Astrocyte (in vitro differentiated cells and primary cell): Measurements from ENCODE around the gene THRSP. TPM values are rescaled to one million over a fixed set of nuclear protein-coding genes. Genes with fewer than 3 reads are reported as not detected.

Source experiments
- DNase-seq: peaks from one replicate; pipeline ENCODE4 v3.0.0-alpha.2; 2010; ENCODE audit warnings: low read depth
- FAIRE-seq: peaks from 2 replicates; lab custom pipeline; 2011; peaks lifted over from hg19 to GRCh38; lab: Jason Lieb, UNC
- H2AFZ ChIP-seq: 2 replicates; pipeline ENCODE4 v1.6.0; 2012; ENCODE audit warnings: low read depth, low read length, inconsistent platforms
- H3K27ac ChIP-seq: 2 replicates; pipeline ENCODE4 v1.5.1; 2011; ENCODE audit warnings: low read depth, low read length, inconsistent platforms
- H3K27me3 ChIP-seq: 2 replicates; pipeline ENCODE4 v1.6.0; 2011; ENCODE audit warnings: low read length, inconsistent platforms; ENCODE audit not compliant: insufficient read depth
- H3K36me3 ChIP-seq: 2 replicates; pipeline ENCODE4 v1.5.1; 2011; ENCODE audit warnings: low read length, inconsistent platforms; ENCODE audit not compliant: insufficient read depth
- H3K4me1 ChIP-seq: 2 replicates; pipeline ENCODE4 v1.5.1; 2011; ENCODE audit warnings: low read length, inconsistent platforms; ENCODE audit not compliant: insufficient read depth
- H3K4me2 ChIP-seq: 2 replicates; pipeline ENCODE4 v1.6.0; 2012; ENCODE audit warnings: low read length, inconsistent platforms
- H3K4me3 ChIP-seq: 2 replicates; pipeline ENCODE4 v1.5.1; 2011; ENCODE audit warnings: low read depth, mild to moderate bottlenecking, low read length, inconsistent platforms; ENCODE audit not compliant: insufficient read depth
- H3K79me2 ChIP-seq: 2 replicates; pipeline ENCODE4 v1.6.0; 2012; ENCODE audit warnings: mild to moderate bottlenecking, low read length, inconsistent platforms; ENCODE audit not compliant: insufficient read depth
- H3K9ac ChIP-seq: 2 replicates; pipeline ENCODE4 v1.6.0; 2012; ENCODE audit warnings: mild to moderate bottlenecking, low read length, inconsistent platforms
- H3K9me3 ChIP-seq: 2 replicates; pipeline ENCODE4 v1.5.1; 2012; ENCODE audit warnings: low read depth, mild to moderate bottlenecking, low read length, inconsistent platforms; ENCODE audit not compliant: insufficient read depth
- H4K20me1 ChIP-seq: 2 replicates; pipeline ENCODE4 v1.6.0; 2012; ENCODE audit warnings: low read length, inconsistent platforms; ENCODE audit not compliant: insufficient read depth
- H3K27ac Mint-ChIP-seq: one replicate; pipeline ENCODE4 v1.8.0; 2021; ENCODE audit warnings: mild to moderate bottlenecking, mixed read lengths; ENCODE audit not compliant: unreplicated experiment
- H3K27me3 Mint-ChIP-seq: one replicate; pipeline ENCODE4 v1.8.0; 2021; ENCODE audit warnings: low read depth, mixed read lengths; ENCODE audit not compliant: unreplicated experiment
- H3K36me3 Mint-ChIP-seq: one replicate; pipeline ENCODE4 v1.8.0; 2021; ENCODE audit warnings: low read depth, mixed read lengths; ENCODE audit not compliant: unreplicated experiment
- H3K4me1 Mint-ChIP-seq: one replicate; pipeline ENCODE4 v1.8.0; 2021; ENCODE audit warnings: low read depth, mixed read lengths; ENCODE audit not compliant: unreplicated experiment
- H3K4me3 Mint-ChIP-seq: one replicate; pipeline ENCODE4 v1.8.0; 2021; ENCODE audit warnings: mild to moderate bottlenecking, moderate library complexity, mixed read lengths; ENCODE audit not compliant: unreplicated experiment
- H3K9me3 Mint-ChIP-seq: one replicate; pipeline ENCODE4 v1.8.0; 2021; ENCODE audit warnings: mild to moderate bottlenecking, mixed read lengths; ENCODE audit not compliant: unreplicated experiment
- EZH2 ChIP-seq: IDR thresholded peaks from 2 replicates; pipeline ENCODE4 v1.6.1; 2012; ENCODE audit warnings: mild to moderate bottlenecking, low read length, inconsistent platforms; ENCODE audit not compliant: insufficient read depth
- total RNA-seq: library from RNA; stranded (reverse); gene quantifications from 2 replicates; pipeline ENCODE4 v1.2.1, GENCODE V29; 2021
- TF ChIP-seq, protein P1 (sequence below): IDR thresholded peaks from 2 replicates; pipeline ENCODE4 v1.5.1; 2011; ENCODE audit warnings: low read depth, mild to moderate bottlenecking, inconsistent platforms, low read length, moderate library complexity; ENCODE audit not compliant: insufficient read depth

THRSP gene
- total RNA-seq, 1 donor from 2014 or later: not detected

- peaks cover 42% of the 10 kb centered on the region for H4K20me1 ChIP-seq
- FAIRE-seq (no peak), DNase-seq (peak; percentile 75)
- Mint-ChIP-seq H3K4me3 (peak within 1 kb of the TSS; percentile 95), H3K27me3 (no peaks in the 10 kb centered on the region), H3K4me1 (peaks cover 19% of the 10 kb centered on the region), H3K36me3 (no peaks in the 10 kb centered on the region), H3K27ac (peak within 1 kb of the TSS; percentile 87), H3K9me3 (no peaks in the 10 kb centered on the region)
- H3K4me1 ChIP-seq: peaks cover 31% of the 10 kb centered on the region
- no peaks in the 10 kb centered on the region for H3K36me3 ChIP-seq
- no peaks in the 10 kb centered on the region for H3K27me3 ChIP-seq
- no peaks in the 10 kb centered on the region for H3K9me3 ChIP-seq
- peak within 1 kb of the TSS; percentile 95 for H3K9ac ChIP-seq
- H3K4me2 ChIP-seq: peak within 1 kb of the TSS; percentile 94
- no peak for TF ChIP-seq EZH2
- TF ChIP-seq, protein P1, sequence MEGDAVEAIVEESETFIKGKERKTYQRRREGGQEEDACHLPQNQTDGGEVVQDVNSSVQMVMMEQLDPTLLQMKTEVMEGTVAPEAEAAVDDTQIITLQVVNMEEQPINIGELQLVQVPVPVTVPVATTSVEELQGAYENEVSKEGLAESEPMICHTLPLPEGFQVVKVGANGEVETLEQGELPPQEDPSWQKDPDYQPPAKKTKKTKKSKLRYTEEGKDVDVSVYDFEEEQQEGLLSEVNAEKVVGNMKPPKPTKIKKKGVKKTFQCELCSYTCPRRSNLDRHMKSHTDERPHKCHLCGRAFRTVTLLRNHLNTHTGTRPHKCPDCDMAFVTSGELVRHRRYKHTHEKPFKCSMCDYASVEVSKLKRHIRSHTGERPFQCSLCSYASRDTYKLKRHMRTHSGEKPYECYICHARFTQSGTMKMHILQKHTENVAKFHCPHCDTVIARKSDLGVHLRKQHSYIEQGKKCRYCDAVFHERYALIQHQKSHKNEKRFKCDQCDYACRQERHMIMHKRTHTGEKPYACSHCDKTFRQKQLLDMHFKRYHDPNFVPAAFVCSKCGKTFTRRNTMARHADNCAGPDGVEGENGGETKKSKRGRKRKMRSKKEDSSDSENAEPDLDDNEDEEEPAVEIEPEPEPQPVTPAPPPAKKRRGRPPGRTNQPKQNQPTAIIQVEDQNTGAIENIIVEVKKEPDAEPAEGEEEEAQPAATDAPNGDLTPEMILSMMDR: no peak
- peak within 1 kb of the TSS; percentile 89 for H3K4me3 ChIP-seq
- H2AFZ ChIP-seq: peak within 1 kb of the TSS; percentile 82
- H3K79me2 ChIP-seq: peaks cover 56% of the 10 kb centered on the region
- peak within 1 kb of the TSS; percentile 92 for H3K27ac ChIP-seq
Observed at GRCh38 chr11:78079232-78080083, 15.8 kb downstream of the THRSP start, which contains the start of gene NDUFC2. Gene NDUFC2, minus strand, starts transcription at chr11:78079862. Its CDS starts 118 bp downstream, at chr11:78079744.

DNA sequence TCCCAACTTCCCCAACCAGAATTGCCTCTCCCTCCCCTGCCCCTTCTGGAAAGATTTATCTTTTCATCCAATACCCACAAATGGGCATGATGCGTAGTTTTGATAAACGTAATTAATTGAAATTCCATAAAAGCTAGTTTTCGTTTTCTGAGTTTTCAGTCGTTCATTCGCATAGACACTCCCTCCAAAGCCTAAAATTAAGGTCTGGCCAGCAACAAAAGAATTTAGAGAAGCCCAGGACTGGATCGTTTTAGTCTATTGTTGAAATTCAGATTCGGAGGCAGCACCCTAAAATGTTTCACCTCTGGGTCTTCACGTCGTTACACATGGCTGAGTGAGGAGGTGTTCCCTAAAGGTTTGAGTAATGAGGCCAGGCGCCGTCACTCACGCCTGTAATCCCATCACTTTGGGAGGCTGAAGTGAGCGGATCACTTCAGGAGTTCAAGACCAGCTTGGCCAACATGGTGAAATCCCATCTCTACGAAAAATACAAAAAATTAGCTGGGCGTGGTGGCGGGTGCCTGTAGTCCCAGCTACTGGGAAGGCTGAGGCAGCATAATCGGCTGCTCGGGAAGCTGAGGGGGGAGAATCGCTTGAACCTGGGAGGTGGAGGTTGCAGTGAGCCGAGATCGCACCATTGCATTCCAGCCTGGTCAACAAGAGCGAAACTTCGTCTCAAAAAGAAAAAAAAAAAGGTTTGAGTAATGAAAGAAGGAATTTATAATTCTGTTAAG lies 16.6 kb downstream of the THRSP start:
- Histone ChIP-seq H3K9me3 (no peaks in the 10 kb centered on the region), H3K36me3 (no peaks in the 10 kb centered on the region), H3K79me2 (peaks cover 48% of the 10 kb centered on the region), H2AFZ (peak overlapping the region; percentile 82), H3K4me3 (peak overlapping the region; percentile 89), H3K4me2 (peak overlapping the region; percentile 94), H3K9ac (peak overlapping the region; percentile 95), H3K27ac (peak overlapping the region; percentile 92), H3K27me3 (no peaks in the 10 kb centered on the region), H4K20me1 (peaks cover 36% of the 10 kb centered on the region), H3K4me1 (peaks cover 34% of the 10 kb centered on the region)
- DNase-seq (no peak), FAIRE-seq (no peak)
- H3K27ac Mint-ChIP-seq: peak overlapping the region; percentile 87
- peak overlapping the region; percentile 95 for H3K4me3 Mint-ChIP-seq
- no peaks in the 10 kb centered on the region for H3K36me3 Mint-ChIP-seq
- TF ChIP-seq EZH2: no peak
- TF ChIP-seq, protein P1: no peak
- H3K27me3 Mint-ChIP-seq: no peaks in the 10 kb centered on the region
- H3K4me1 Mint-ChIP-seq: peaks cover 14% of the 10 kb centered on the region
- H3K9me3 Mint-ChIP-seq: no peaks in the 10 kb centered on the region
